ENCODE results near the gene DPEP3. TPM values are rescaled to one million over a fixed set of nuclear protein-coding genes. Genes with fewer than 3 reads are reported as not detected.

Gene DPEP3
- total and polyA plus RNA-seq, 10 of the 15 experiments (the other 5 are each of a cell fraction or from before 2014, with no cell fraction given), result not detected

- TF ChIP-seq PRDM15 (CRISPR knock-in tag; IDR thresholded peaks at IDR 0.05), result no peak
- TF ChIP-seq PAX8 (IDR thresholded peaks at IDR 0.05), result no peak
- no peak for TF ChIP-seq IRF5 (IDR thresholded peaks at IDR 0.05; ENCODE audit: borderline replicate concordance)
- TF ChIP-seq SMAD5 (IDR thresholded peaks at IDR 0.05; ENCODE audit: low read depth), result no peak; the same call in 1 of the 2 replicates
- TF ChIP-seq MYC (IDR thresholded peaks at IDR 0.05; ENCODE audit: insufficient read depth, insufficient read length, insufficient replicate concordance, low read length, severe bottlenecking), result peak; percentile 97
- TF ChIP-seq SUPT20H (IDR thresholded peaks at IDR 0.05; ENCODE audit: borderline replicate concordance, control insufficient read depth, low read depth, low read length), result no peak
- TF ChIP-seq REST (IDR thresholded peaks at IDR 0.05; ENCODE audit: low read depth, low read length), result no peak
- TF ChIP-seq FOXK2 (IDR thresholded peaks at IDR 0.05), result peak; percentile 90
- TF ChIP-seq TARDBP (IDR thresholded peaks at IDR 0.05; ENCODE audit: borderline replicate concordance), result peak; percentile 76; the same call in 1 of the 2 replicates
Observed at GRCh38 chr16:68022728-68023537, 42.6 kb upstream of the DPEP3 start, which contains the start of the genes DDX28 and DUS2 (continued).

All from GM12878 (cell line).